HUDEP-2 (cell line): ENCODE measurements around the gene SUPT5H.

Experiments
- DNase-seq, 76 experiments: peaks; one replicate each; lab custom pipeline; 2025; ENCODE audit not compliant: unreplicated experiment in 76 of 76; lab: John Stamatoyannopoulos, UW

Gene SUPT5H

DNA sequence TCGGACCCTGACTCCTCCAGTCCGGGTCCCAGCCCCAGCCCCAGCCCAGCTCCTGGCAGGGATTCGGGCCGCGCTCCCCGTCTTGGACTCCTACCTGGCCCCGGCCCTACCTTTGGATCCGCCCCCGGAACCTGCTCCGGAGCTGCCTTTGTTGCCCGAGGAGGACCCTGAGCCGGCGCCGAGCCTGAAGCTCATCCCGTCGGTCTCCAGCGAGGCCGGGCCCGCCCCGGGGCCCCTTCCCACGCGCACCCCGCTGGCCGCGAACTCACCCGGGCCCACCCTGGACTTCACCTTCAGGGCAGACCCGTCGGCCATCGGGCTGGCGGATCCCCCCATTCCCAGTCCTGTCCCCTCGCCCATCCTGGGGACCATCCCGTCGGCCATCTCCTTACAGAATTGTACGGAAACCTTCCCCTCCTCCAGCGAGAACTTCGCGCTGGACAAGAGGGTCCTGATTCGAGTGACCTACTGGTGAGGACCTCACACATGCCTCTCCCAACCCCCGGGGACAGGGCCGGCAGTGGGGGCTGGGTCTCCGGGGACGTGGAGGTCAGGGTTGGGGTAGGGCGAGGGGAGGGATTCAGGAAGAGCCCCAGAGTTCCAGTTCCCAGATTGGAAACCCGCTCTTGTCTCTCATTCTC lies 70.3 kb downstream of the SUPT5H start:
- no peak for DNase-seq

DNA sequence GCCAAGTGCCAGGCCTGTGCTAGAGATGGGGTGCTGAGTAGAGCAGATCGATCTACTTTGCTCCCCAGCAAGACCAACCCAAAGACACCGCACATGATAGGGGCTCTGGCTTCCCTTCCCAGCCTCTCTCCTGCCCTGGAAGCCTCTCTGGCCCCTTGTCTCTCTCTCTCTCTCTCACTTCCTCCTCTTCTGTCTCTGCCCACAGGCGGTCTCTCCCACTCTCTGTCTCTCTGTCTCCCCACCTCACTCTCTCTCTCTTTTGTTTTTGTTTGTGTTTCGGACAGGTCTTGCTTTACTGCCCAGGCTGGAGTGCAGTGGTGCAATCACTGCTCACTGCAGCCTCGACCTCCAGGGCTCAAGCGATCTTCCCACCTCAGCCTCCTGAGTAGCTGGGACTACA lies 70.9 kb downstream of the SUPT5H start:
- no peak for DNase-seq

DNA sequence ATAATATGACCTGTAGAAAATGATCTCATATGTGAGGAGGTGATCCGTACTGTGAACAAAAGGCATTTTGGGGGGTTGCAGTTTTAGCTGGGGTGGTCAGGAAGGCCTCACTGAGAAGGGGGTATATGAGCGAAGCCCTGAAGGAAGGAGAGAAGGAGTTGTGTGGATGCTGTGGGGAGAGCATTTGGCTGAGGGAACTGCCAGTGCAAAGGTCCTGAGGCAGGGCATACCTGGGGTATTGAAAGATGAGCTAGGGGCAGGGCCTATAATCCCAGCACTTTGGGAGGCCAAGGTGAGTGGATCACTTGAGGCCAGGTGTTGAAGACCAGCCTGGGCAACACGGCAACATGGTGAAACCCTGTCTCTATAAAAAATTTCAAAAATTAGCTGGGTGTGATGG lies 72.0 kb downstream of the SUPT5H start:
- DNase-seq = no peak

DNA sequence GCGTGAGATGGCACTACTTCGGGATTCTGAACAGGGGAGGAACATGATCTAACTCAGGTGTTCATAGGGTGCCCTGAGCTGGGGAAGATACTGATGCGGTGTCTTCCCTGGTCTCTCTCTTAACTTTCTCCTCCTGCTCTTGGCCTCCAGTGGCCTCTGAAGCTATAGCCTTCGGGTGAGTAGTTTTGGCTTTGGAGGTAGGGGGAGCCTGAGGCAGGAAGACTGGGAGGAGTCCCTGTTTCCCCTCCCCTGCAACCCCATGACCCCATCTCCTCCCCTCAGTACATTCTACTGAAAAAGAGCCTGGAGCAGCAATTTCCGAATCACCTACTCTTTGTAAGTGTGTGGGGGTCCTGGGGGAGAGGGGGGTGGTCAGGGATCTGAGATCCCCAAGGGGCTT lies 73.1 kb downstream of the SUPT5H start:
- no peak for DNase-seq

DNA sequence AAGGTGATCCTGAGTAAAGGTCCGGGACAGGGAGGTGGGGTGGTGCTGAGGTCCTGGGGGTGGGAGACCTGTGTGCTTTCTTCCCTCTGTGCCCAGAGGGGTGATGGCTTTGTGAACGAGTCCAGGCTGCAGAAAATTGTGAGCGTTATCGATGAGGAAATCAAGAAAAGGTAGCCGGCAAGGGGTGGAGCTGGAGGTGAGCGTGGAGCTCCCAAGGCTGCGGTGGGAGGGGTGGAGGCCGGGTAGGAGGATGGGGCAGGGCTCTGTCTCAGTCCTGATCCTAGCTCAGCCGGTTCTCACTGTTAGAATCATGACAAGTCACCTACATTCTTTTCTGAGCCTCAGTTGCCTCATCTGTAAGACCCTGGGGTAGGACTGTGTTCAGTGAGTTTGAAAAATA lies 73.6 kb downstream of the SUPT5H start:
- DNase-seq = no peak

DNA sequence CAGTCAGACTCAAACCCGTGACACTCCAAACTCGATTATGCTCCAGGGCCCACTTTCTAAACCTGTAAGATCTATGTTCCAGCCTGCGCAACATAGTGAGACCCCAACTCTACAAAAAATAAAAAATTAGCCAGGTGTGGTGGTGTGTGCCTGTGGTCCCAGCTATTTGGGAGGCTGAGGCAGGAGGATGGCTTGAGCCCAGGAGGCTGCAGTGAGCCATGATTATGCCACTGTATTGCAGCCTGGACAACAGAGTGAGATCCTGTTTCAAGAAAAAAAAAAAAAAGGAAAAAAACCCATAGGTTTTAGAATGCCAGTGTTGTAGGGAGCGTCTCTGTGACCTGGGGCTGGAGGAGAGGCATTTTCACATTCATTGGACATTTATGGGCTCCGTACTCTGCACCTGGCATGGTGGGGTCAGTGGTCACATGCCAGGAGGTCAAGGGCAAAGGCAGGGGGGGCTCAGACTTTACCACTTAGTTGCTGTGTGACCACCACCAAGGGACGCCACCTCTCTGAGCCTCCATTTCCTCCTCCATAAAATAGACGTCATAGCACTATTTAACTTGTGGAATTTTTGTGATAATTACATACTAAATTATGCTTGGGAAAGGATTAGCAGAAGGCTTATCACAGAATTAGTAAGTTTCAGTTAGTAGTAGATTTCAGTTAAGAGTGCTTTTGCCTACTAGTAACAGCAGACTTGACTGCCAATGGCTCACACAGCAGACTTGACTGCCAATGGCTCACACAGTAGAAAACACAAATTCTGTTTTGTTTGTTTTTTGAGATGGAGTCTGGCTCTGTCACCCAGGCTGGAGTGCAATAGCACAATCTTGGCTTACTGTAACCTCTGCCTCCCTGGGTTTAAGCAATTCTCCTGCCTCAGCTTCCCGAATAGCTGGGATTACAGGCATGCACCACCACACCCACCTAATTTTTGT lies 75.4 kb downstream of the SUPT5H start:
- no peak for DNase-seq

DNA sequence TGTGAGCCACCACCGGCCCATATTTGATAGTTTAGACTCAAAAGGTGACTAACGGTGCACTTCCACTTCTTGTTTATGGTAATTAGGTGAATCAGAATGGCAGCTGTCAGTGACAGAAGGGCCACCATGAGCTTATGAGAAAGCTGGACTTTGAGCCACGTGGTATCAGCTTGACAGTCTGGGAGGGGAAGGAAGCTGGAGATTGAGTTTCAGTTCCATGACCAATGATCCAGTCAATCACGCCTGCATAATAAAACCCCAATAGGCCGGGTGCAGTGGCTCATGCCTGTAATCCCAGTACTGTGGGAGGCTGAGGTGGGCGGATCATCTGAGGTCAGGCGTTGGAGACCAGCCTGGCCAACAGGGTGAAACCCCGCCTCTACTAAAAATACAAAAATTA lies 79.1 kb downstream of the SUPT5H start:
- no peak for DNase-seq

DNA sequence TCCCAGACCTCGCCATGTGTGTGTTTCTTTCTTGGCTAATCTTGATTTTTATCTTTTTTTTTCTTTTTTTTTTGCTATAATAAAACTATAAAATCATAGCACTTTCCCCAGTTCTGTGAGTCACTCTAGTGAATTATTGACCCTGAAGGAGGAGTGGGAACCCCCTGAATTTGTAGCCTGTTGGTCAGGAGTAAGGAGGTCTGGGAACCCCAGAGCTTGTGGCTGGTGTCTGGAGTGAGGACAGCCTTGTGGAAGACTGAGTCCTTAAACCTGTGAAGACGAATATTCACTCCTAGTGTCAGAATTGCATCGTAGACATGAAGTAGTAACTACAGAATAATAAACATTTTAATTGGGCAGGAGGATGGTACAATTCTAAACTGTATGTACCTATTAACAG lies 79.8 kb downstream of the SUPT5H start:
- DNase-seq = no peak
